Muscle of arm (tissue), 12 donors: Measurements from ENCODE around the gene CALCOCO2. TPM values are rescaled to one million over a fixed set of nuclear protein-coding genes. Genes with fewer than 3 reads are reported as not detected.

Source experiments
- DNase-seq: peaks from one replicate; pipeline ENCODE4 v3.0.0-alpha.2; 2013
- polyA plus RNA-seq, 12 donors: library from polyadenylated mRNA; unstranded; fragments of 120-200 nt; gene quantifications; one replicate each; pipeline ENCODE4 v1.2.1, GENCODE V29; 2013; ENCODE audit not compliant: insufficient read length in 12 of 12

Gene CALCOCO2
- polyA plus RNA-seq, 12 donors, result 39.9 to 73.3 (median 53.9) TPM; not detected in 1

GRCh38 chr17:48910370-48910769 lies 79.5 kb downstream of the CALCOCO2 start:
- no peak for DNase-seq

DNA sequence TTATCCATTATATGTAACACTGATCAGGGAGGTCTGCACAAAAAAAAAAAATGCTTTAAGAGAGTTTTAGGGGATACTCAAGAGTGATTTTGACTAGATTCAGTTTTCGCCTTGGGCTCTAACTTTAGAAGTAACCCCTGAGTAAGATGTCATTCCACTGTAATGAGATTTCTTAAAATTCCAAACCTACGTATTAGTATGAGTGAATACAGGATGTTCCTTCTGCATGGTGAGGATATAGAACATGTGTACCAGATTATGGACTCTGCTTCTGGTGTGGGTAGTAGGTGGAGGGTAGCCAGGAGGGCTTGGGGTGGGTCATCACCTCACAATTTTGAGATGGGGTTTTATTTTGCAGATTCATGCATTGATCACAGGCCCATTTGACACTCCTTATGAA lies 81.6 kb downstream of the CALCOCO2 start:
- DNase-seq, result no peak

Other genes with a start within 250 kb of the CALCOCO2 start
- 10 to 100 TPM in 9 of 12 donors, 1 to 10 TPM in 2, not detected in 1; 4.0 to 42.9 (median 13.4) TPM for gene HOXB3, start 240.8 kb upstream of the CALCOCO2 start, polyA plus RNA-seq
- 10 to 100 TPM in 1 of 12 donors, 1 to 10 TPM in 4, under 1 TPM in 6, not detected in 1; 0.54 to 17.5 (median 0.93) TPM for gene HOXB5, start 237.3 kb upstream of the CALCOCO2 start, polyA plus RNA-seq
- gene HOXB6, start 226.0 kb upstream of the CALCOCO2 start, polyA plus RNA-seq, result 1 to 10 TPM in 9 of 12 donors, under 1 TPM in 2, not detected in 1; 0.80 to 8.8 (median 1.4) TPM
- gene HOXB7, start 220.0 kb upstream of the CALCOCO2 start, polyA plus RNA-seq, result 10 to 100 TPM in 1 of 12 donors, 1 to 10 TPM in 10, not detected in 1; 1.5 to 12.5 (median 2.2) TPM
- 1 to 10 TPM in 2 of 12 donors, under 1 TPM in 7, not detected in 3; 0.07 to 1.9 (median 0.27) TPM for gene HOXB8, start 215.7 kb upstream of the CALCOCO2 start, polyA plus RNA-seq
- under 1 TPM in 10 of 12 donors, not detected in 2; 0.09 to 0.77 (median 0.40) TPM for gene HOXB9, start 204.7 kb upstream of the CALCOCO2 start, polyA plus RNA-seq
- gene PRAC1, start 108.5 kb upstream of the CALCOCO2 start, polyA plus RNA-seq, result not detected
- gene PRAC2, start 107.8 kb upstream of the CALCOCO2 start, polyA plus RNA-seq, result not detected
- gene HOXB13, start 102.3 kb upstream of the CALCOCO2 start, polyA plus RNA-seq, result 1 to 10 TPM in 1 of 12 donors, under 1 TPM in 1, not detected in 10; 0.11 to 5.9 TPM
- gene TTLL6, start 13.8 kb upstream of the CALCOCO2 start, polyA plus RNA-seq, result under 1 TPM in 1 of 12 donors, not detected in 11; 0.14 TPM
- 100 to 1,000 TPM in 10 of 12 donors, 10 to 100 TPM in 1, not detected in 1; 76.7 to 139 (median 131) TPM for gene ATP5MC1, start 61.8 kb downstream of the CALCOCO2 start, polyA plus RNA-seq
- 100 to 1,000 TPM in 1 of 12 donors, 10 to 100 TPM in 10, not detected in 1; 53.0 to 103 (median 65.5) TPM for gene UBE2Z, start 77.4 kb downstream of the CALCOCO2 start, polyA plus RNA-seq
- 10 to 100 TPM in 11 of 12 donors, not detected in 1; 57.1 to 77.8 (median 67.8) TPM for gene SNF8, start 113.8 kb downstream of the CALCOCO2 start, polyA plus RNA-seq
- gene GIP, start 137.6 kb downstream of the CALCOCO2 start, polyA plus RNA-seq, result not detected
- gene IGF2BP1, start 166.3 kb downstream of the CALCOCO2 start, polyA plus RNA-seq, result 10 to 100 TPM in 8 of 12 donors, 1 to 10 TPM in 4; 7.8 to 49.9 (median 14.6) TPM